IMR-90 (cell line): ENCODE data around the gene CCDC9. TPM values are rescaled to one million over a fixed set of nuclear protein-coding genes. Genes with fewer than 3 reads are reported as not detected.

Source experiments
- ATAC-seq: fragments of 200-7000 bp; cut with Tn5 transposase; 2 replicates; pipeline ENCODE4 v1.9.1; 2020; ENCODE audit warnings: low read depth, mild to moderate bottlenecking, moderate library complexity
- BruUV-seq: library from RNA; stranded (reverse); fragments of 400-500 nt; replicated peaks from 2 replicates; lab custom pipeline; 2021; lab: Mats Ljungman, UMichigan
- CTCF ChIA-PET: fragments of 300-600 bp; formaldehyde crosslinking; extraction: SDS; loops from one replicate; lab custom pipeline; 2021; ENCODE audit warnings: antibody characterized with exemption; lab: Yijun Ruan, JAX
- POLR2A ChIA-PET: fragments of 300-600 bp; sonication (Branson Sonifier 250); formaldehyde crosslinking; loops from one replicate; lab custom pipeline; 2022; ENCODE audit warnings: antibody characterized with exemption; ENCODE audit not compliant: unreplicated experiment; lab: Charles Lee
- DNase-seq: peaks from one replicate; pipeline ENCODE4 v3.0.0; 2013
- H2AFZ ChIP-seq: replicated peaks from 2 replicates; pipeline ENCODE3; 2013; ENCODE audit warnings: low read length, mild to moderate bottlenecking; ENCODE audit not compliant: poor library complexity
- H2AK5ac ChIP-seq: 2 replicates; pipeline ENCODE4 v1.6.1; 2013; ENCODE audit warnings: low read depth, low read length, inconsistent platforms
- H2AK9ac ChIP-seq: replicated peaks from 2 replicates; pipeline ENCODE3; 2013; ENCODE audit warnings: mild to moderate bottlenecking, low read depth, low read length, moderate library complexity; ENCODE audit not compliant: poor library complexity
- H2BK120ac ChIP-seq: 2 replicates; pipeline ENCODE4 v1.6.1; 2013; ENCODE audit warnings: low read depth, low read length, inconsistent platforms
- H2BK15ac ChIP-seq: 3 replicates; pipeline ENCODE4 v1.6.1; 2013; ENCODE audit warnings: low read depth, low read length, inconsistent platforms
- H2BK20ac ChIP-seq: 2 replicates; pipeline ENCODE4 v1.6.1; 2013; ENCODE audit warnings: low read depth, mild to moderate bottlenecking, inconsistent platforms, low read length, moderate library complexity
- H2BK5ac ChIP-seq: 2 replicates; pipeline ENCODE4 v1.6.1; 2013; ENCODE audit warnings: mild to moderate bottlenecking, low read depth, low read length, inconsistent platforms; ENCODE audit not compliant: poor library complexity, severe bottlenecking
- H3K14ac ChIP-seq: replicated peaks from 2 replicates; pipeline ENCODE4 v1.6.1; 2013; ENCODE audit warnings: low read depth, low read length, inconsistent platforms
- H3K18ac ChIP-seq: 2 replicates; pipeline ENCODE4 v1.6.1; 2013; ENCODE audit warnings: low read depth, low read length, control low read depth
- H3K23ac ChIP-seq: 2 replicates; pipeline ENCODE4 v1.6.1; 2013; ENCODE audit warnings: low read depth, low read length, inconsistent platforms
- H3K27ac ChIP-seq: 2 replicates; pipeline ENCODE4 v1.5.1; 2013; ENCODE audit warnings: mild to moderate bottlenecking, control low read depth, low read length; ENCODE audit not compliant: insufficient read depth
- H3K27me3 ChIP-seq: 2 replicates; pipeline ENCODE4 v1.6.1; 2013; ENCODE audit warnings: low read length; ENCODE audit not compliant: control insufficient read depth, insufficient read depth
- H3K36me3 ChIP-seq: 2 replicates; pipeline ENCODE4 v1.6.1; 2013; ENCODE audit warnings: low read length, mixed read lengths; ENCODE audit not compliant: control insufficient read depth, insufficient read depth
- H3K4ac ChIP-seq: 2 replicates; pipeline ENCODE4 v1.6.1; 2013; ENCODE audit warnings: low read depth, low read length, inconsistent platforms
- H3K4me1 ChIP-seq: 2 replicates; pipeline ENCODE4 v1.6.1; 2013; ENCODE audit warnings: low read length, mixed read lengths; ENCODE audit not compliant: control insufficient read depth, insufficient read depth
- H3K4me2 ChIP-seq: 2 replicates; pipeline ENCODE4 v1.6.1; 2013; ENCODE audit warnings: low read depth, mild to moderate bottlenecking, control low read depth, low read length, moderate library complexity
- H3K4me3 ChIP-seq: 2 replicates; pipeline ENCODE4 v1.5.1; 2013; ENCODE audit warnings: low read depth, mild to moderate bottlenecking, control low read depth, low read length, moderate library complexity; ENCODE audit not compliant: insufficient read depth
- H3K56ac ChIP-seq: 2 replicates; pipeline ENCODE4 v1.6.1; 2013; ENCODE audit warnings: low read length, inconsistent platforms; ENCODE audit not compliant: insufficient read depth; ENCODE audit errors: extremely low read depth
- H3K79me1 ChIP-seq, 2 experiments: 2 replicates each; pipeline ENCODE4 v1.6.1; 2013; ENCODE audit warnings: low read length in 2 of 2, inconsistent platforms in 1 of 2, low read depth in 1 of 2
- H3K9ac ChIP-seq: 2 replicates; pipeline ENCODE4 v1.6.1; 2013; ENCODE audit warnings: low read depth, low read length, control low read depth
- H3K9me1 ChIP-seq: 2 replicates; pipeline ENCODE4 v1.6.1; 2013; ENCODE audit warnings: low read length, inconsistent platforms; ENCODE audit not compliant: insufficient read depth
- H3K9me3 ChIP-seq: 2 replicates; pipeline ENCODE4 v1.6.1; 2013; ENCODE audit warnings: low read length; ENCODE audit not compliant: control insufficient read depth, insufficient read depth
- H4K20me1 ChIP-seq: 2 replicates; pipeline ENCODE4 v1.6.1; 2013; ENCODE audit warnings: low read length, inconsistent platforms; ENCODE audit not compliant: insufficient read depth
- H4K5ac ChIP-seq: 2 replicates; pipeline ENCODE4 v1.6.1; 2013; ENCODE audit warnings: mild to moderate bottlenecking, low read depth, low read length, control low read depth
- H4K8ac ChIP-seq, 2 experiments: 2 replicates each; pipeline ENCODE4 v1.6.1; 2013; ENCODE audit warnings: low read depth in 2 of 2, low read length in 2 of 2, control low read depth in 1 of 2, inconsistent platforms in 1 of 2
- H4K91ac ChIP-seq: 2 replicates; pipeline ENCODE4 v1.6.1; 2013; ENCODE audit warnings: low read depth, low read length, inconsistent platforms; ENCODE audit not compliant: insufficient read depth
- POLR2A ChIP-seq: IDR thresholded peaks from 2 replicates; pipeline ENCODE4 v1.6.1; 2012; ENCODE audit warnings: mild to moderate bottlenecking, low read depth, low read length
- WGBS, 2 experiments: methylation state at CpG; one replicate each; pipeline versions ENCODE4 v1.1.5 to v1.1.7; 2013; ENCODE audit warnings: missing lambda C conversion rate in 2 of 2; ENCODE audit not compliant: insufficient read length in 1 of 2; ENCODE audit errors: extremely low coverage in 2 of 2; 5-methylcytosine and 5-hydroxymethylcytosine counted together
- dilution Hi-C: fragments of 300-500 bp; cut with HindIII; formaldehyde crosslinking; loops from one replicate; pipeline ENCODE4 v1.14.3; 2018; ENCODE audit warnings: low sequenced_read_pairs; ENCODE audit not compliant: unreplicated experiment
- in situ Hi-C: fragments of 300-500 bp; cut with MboI; formaldehyde crosslinking; loops from 3 replicates; pipeline ENCODE4 v1.14.3; 2019; ENCODE audit warnings: low sequenced_read_pairs, inconsistent platforms, mixed read lengths
- intact Hi-C: fragments of 100-400 bp; cut with micrococcal nuclease; formaldehyde crosslinking; loops from 2 replicates; pipeline ENCODE4 v1.10.0; 2022
- polyA plus RNA-seq, 3 experiments: library from polyadenylated mRNA; depleted of rRNA; stranded (reverse); fragments of >200 nt; gene quantifications; 2 replicates each; pipeline ENCODE4 v1.2.3, GENCODE V29; 2012; ENCODE audit warnings: low replicate concordance in 1 of 3
- total RNA-seq: library from RNA; depleted of rRNA; stranded (reverse); fragments of >200 nt; gene quantifications from 2 replicates; pipeline ENCODE4 v1.2.3, GENCODE V29; 2012

Gene CCDC9
- total and polyA plus RNA-seq, 2 of the 4 experiments (the other 2 are of a cell fraction) = 2.9 to 8.6 TPM

DNA sequence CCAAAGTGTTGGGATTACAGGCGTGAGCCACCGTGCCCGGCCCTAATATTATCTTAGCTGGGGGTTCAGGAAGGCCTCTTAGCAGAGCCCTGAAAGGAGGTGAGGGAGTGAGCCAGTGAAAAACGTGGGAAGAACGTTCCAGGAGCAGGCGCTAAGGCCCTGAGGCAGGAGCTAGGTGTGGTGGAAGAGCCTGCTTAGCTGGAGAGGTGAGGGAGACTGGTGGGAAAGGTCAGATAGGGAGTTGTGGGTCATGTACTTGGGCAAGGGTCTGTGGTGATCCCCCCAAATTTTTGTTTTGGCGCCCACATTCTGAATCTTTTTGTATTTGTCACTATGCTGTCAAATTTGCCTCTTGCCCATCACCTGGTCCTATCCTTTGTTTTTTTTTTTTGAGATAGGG, 13.3 kb downstream of the CCDC9 start:
- no peak for TF ChIP-seq POLR2A
- no peak overlapping the region for H2BK20ac ChIP-seq
- no peak overlapping the region for H2AFZ ChIP-seq
- intact Hi-C loops = no loop called here
- no peak overlapping the region for H4K8ac ChIP-seq
- no peak overlapping the region for H2AK9ac ChIP-seq
- ChIA-PET CTCF (interaction anchor here (1.0 kb wide), 1 partner anchor 25 kb away, joined by 3 read pairs; no protein-coding TSS in a partner anchor), POLR2A (no interaction called here)
- 95% methylated on average over 7 of the region's 7 CpGs; no CpG with 5 or more reads in 1 of the 2 experiments for WGBS, 2 experiments
- H3K27me3 ChIP-seq = no peaks in the 10 kb centered on the region
- no peak overlapping the region for H2BK15ac ChIP-seq
- H3K9me1 ChIP-seq = peaks cover 5% of the 10 kb centered on the region
- H3K4me2 ChIP-seq = no peak overlapping the region
- in situ Hi-C loops = no loop called here
- H3K18ac ChIP-seq = no peak overlapping the region
- no peak overlapping the region for H2BK5ac ChIP-seq
- H3K9ac ChIP-seq = no peak overlapping the region
- no peak for DNase-seq
- no peak overlapping the region for H2BK120ac ChIP-seq
- H2AK5ac ChIP-seq = no peak overlapping the region
- no peaks in the 10 kb centered on the region for H3K9me3 ChIP-seq
- no peak overlapping the region for H3K4ac ChIP-seq
- H3K36me3 ChIP-seq = peaks cover 42% of the 10 kb centered on the region
- H3K4me3 ChIP-seq = no peak overlapping the region
- H3K27ac ChIP-seq = no peak overlapping the region
- peaks cover 3 to 34% of the 10 kb centered on the region in 2 experiments; a peak in 3 of 4 replicates for H3K79me1 ChIP-seq
- H4K91ac ChIP-seq = no peak overlapping the region
- BruUV-seq = no TSS peak
- dilution Hi-C loops = no loop called here
- no peak overlapping the region for H4K5ac ChIP-seq
- H3K4me1 ChIP-seq = peaks cover 2% of the 10 kb centered on the region; the same call in 1 of the 2 replicates
- H4K20me1 ChIP-seq = peaks cover 9% of the 10 kb centered on the region
- no peak overlapping the region for H3K56ac ChIP-seq
- ATAC-seq = no peak
- no peak overlapping the region for H3K23ac ChIP-seq
- no peak overlapping the region for H3K14ac ChIP-seq
